Measurements from ENCODE around the gene ESR2.
A peak's percentile ranks its signal among the peaks of the same experiment; 100 is the strongest.

DNA sequence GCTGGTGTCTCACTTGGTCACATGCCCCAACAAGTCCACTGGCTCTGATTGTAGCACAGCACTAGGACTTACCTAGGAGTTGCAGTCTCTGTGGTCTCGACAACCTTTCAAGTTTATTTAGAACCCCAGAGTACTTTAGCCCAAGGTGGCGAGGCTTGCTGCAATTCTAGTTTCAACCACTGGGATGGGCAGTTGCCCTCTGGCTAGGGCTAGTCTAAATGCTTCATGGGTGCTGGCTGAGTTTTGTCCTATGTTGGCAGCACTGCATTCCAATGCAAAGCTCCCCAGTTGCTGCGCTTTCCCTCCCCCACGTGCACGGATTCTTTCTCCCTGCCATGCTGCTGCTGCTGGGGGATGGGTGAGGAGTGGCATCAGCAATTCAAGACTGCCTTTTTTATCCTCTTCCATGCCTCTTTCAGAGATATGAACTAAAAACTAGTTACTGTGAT, 233.5 kb downstream of the ESR2 start:
- TF ChIP-seq CTCF (IDR thresholded peaks at IDR 0.05): peak in 3 of 6 experiments; percentile 15 to 31 (median 18)
- TF ChIP-seq POLR2A (IDR thresholded peaks at IDR 0.05): no peak
